ENCODE measurements around the gene HJURP.
A peak's percentile ranks its signal among the peaks of the same experiment; 100 is the strongest.

HJURP gene

GRCh38 chr2:233811087-233811486 lies 43.2 kb downstream of the HJURP start:
- H3K4me3 ChIP-seq (ENCODE audit: low read length in 2 of 2): no peak overlapping the region
- no peak overlapping the region for H3K4me2 ChIP-seq (ENCODE audit: insufficient read depth, low read length, poor library complexity, severe bottlenecking)
- H2AFZ ChIP-seq (ENCODE audit: low read length): no peak overlapping the region
- H3K14ac ChIP-seq (ENCODE audit: low read length): no peak overlapping the region
- no peaks in the 10 kb centered on the region for H3K36me3 ChIP-seq (replicated peaks in 1 of 2; ENCODE audit: control insufficient read depth in 2 of 2, insufficient read depth in 2 of 2, low read length in 2 of 2)
- H2AK5ac ChIP-seq (ENCODE audit: low read depth, low read length): peak overlapping the region; percentile 63
- H2BK12ac ChIP-seq (ENCODE audit: low read length): no peak overlapping the region
- H2BK120ac ChIP-seq (ENCODE audit: low read depth, low read length): no peak overlapping the region
- no peak overlapping the region for H3K27ac ChIP-seq (replicated peaks; ENCODE audit: low read length)
- no peaks in the 10 kb centered on the region for H3K9me3 ChIP-seq (replicated peaks in 1 of 2; ENCODE audit: control insufficient read depth in 2 of 2, insufficient read depth in 1 of 2, low read depth in 1 of 2, low read length in 2 of 2)
- H4K91ac ChIP-seq (ENCODE audit: low read depth, low read length, poor library complexity): no peak overlapping the region
- no peak overlapping the region for H2BK15ac ChIP-seq (ENCODE audit: low read length)
- peaks cover 0 to 6% (median 0%) of the 10 kb centered on the region in 3 experiments for H3K27me3 ChIP-seq (ENCODE audit: control insufficient read depth in 3 of 3, insufficient read depth in 3 of 3, low read depth in 1 of 3, low read length in 3 of 3)
- H3K18ac ChIP-seq (ENCODE audit: low read length): no peak overlapping the region
- no peak overlapping the region for H2BK5ac ChIP-seq (ENCODE audit: low read length)
- H3K4ac ChIP-seq (ENCODE audit: low read length): no peak overlapping the region
- no peak overlapping the region for H3K9ac ChIP-seq (ENCODE audit: low read depth, low read length, poor library complexity)
- no peak for DNase-seq (ENCODE audit: low spot score)
- H3K79me1 ChIP-seq (ENCODE audit: low read depth, low read length): no peaks in the 10 kb centered on the region
- H4K8ac ChIP-seq (ENCODE audit: low read depth, low read length): no peak overlapping the region
- WGBS, 2 donors (ENCODE audit: extremely low coverage in 2 of 2, insufficient read length in 2 of 2, insufficient replicate concordance in 1 of 2): no CpG with 5 or more reads among the region's 4 CpGs
- no peak overlapping the region for H3K23ac ChIP-seq (ENCODE audit: low read depth, low read length, poor library complexity)
- no peaks in the 10 kb centered on the region for H3K4me1 ChIP-seq (ENCODE audit: control insufficient read depth in 2 of 2, insufficient read depth in 1 of 2, low read depth in 1 of 2, low read length in 2 of 2)

- H3K4ac ChIP-seq (ENCODE audit: low read length): no peak overlapping the region
- H2BK12ac ChIP-seq (ENCODE audit: low read length): no peak overlapping the region
- H3K79me1 ChIP-seq (ENCODE audit: low read depth, low read length): no peaks in the 10 kb centered on the region
- no peaks in the 10 kb centered on the region for H3K36me3 ChIP-seq (replicated peaks in 1 of 2; ENCODE audit: control insufficient read depth in 2 of 2, insufficient read depth in 2 of 2, low read length in 2 of 2)
- H2BK120ac ChIP-seq (ENCODE audit: low read depth, low read length): no peak overlapping the region
- no CpG with 5 or more reads among the region's 6 CpGs for WGBS, 2 donors (ENCODE audit: extremely low coverage in 2 of 2, insufficient read length in 2 of 2, insufficient replicate concordance in 1 of 2)
- H2AK5ac ChIP-seq (ENCODE audit: low read depth, low read length): no peak overlapping the region
- no peak overlapping the region for H3K4me3 ChIP-seq (ENCODE audit: low read length in 2 of 2)
- no peak overlapping the region for H3K18ac ChIP-seq (ENCODE audit: low read length)
- no peak overlapping the region for H3K9ac ChIP-seq (ENCODE audit: low read depth, low read length, poor library complexity)
- no peak overlapping the region for H2AFZ ChIP-seq (ENCODE audit: low read length)
- no peak overlapping the region for H4K91ac ChIP-seq (ENCODE audit: low read depth, low read length, poor library complexity)
- H3K4me2 ChIP-seq (ENCODE audit: insufficient read depth, low read length, poor library complexity, severe bottlenecking): no peak overlapping the region
- H3K4me1 ChIP-seq (ENCODE audit: control insufficient read depth in 2 of 2, insufficient read depth in 1 of 2, low read depth in 1 of 2, low read length in 2 of 2): no peaks in the 10 kb centered on the region
- no peak overlapping the region for H3K23ac ChIP-seq (ENCODE audit: low read depth, low read length, poor library complexity)
- no peak overlapping the region for H2BK5ac ChIP-seq (ENCODE audit: low read length)
- H2BK15ac ChIP-seq (ENCODE audit: low read length): no peak overlapping the region
- H3K9me3 ChIP-seq (replicated peaks in 1 of 2; ENCODE audit: control insufficient read depth in 2 of 2, insufficient read depth in 1 of 2, low read depth in 1 of 2, low read length in 2 of 2): no peaks in the 10 kb centered on the region
- no peak overlapping the region for H4K8ac ChIP-seq (ENCODE audit: low read depth, low read length)
- peaks cover 0 to 6% (median 0%) of the 10 kb centered on the region in 3 experiments for H3K27me3 ChIP-seq (ENCODE audit: control insufficient read depth in 3 of 3, insufficient read depth in 3 of 3, low read depth in 1 of 3, low read length in 3 of 3)
- no peak for DNase-seq (ENCODE audit: low spot score)
- no peak overlapping the region for H3K27ac ChIP-seq (replicated peaks; ENCODE audit: low read length)
- H3K14ac ChIP-seq (ENCODE audit: low read length): no peak overlapping the region
Measured at GRCh38 chr2:233810385-233810784, 44.0 kb downstream of the HJURP start.

- Histone ChIP-seq H3K27me3 (ENCODE audit: control insufficient read depth in 3 of 3, insufficient read depth in 3 of 3, low read depth in 1 of 3, low read length in 3 of 3) (peaks cover 0 to 15% (median 0%) of the 10 kb centered on the region in 3 experiments), H4K91ac (ENCODE audit: low read depth, low read length, poor library complexity) (no peak overlapping the region), H2BK120ac (ENCODE audit: low read depth, low read length) (no peak overlapping the region), H3K18ac (ENCODE audit: low read length) (peak overlapping the region; percentile 53), H4K8ac (ENCODE audit: low read depth, low read length) (no peak overlapping the region), H3K4me3 (ENCODE audit: low read length in 2 of 2) (peak overlapping the region in 1 of 2 donors; percentile 53), H3K9me3 (replicated peaks in 1 of 2; ENCODE audit: control insufficient read depth in 2 of 2, insufficient read depth in 1 of 2, low read depth in 1 of 2, low read length in 2 of 2) (peaks cover 0 to 2% of the 10 kb centered on the region in 2 donors), H3K23ac (ENCODE audit: low read depth, low read length, poor library complexity) (no peak overlapping the region), H3K4ac (ENCODE audit: low read length) (no peak overlapping the region), H3K36me3 (replicated peaks in 1 of 2; ENCODE audit: control insufficient read depth in 2 of 2, insufficient read depth in 2 of 2, low read length in 2 of 2) (no peaks in the 10 kb centered on the region), H2BK5ac (ENCODE audit: low read length) (no peak overlapping the region), H2AFZ (ENCODE audit: low read length) (no peak overlapping the region), H2BK15ac (ENCODE audit: low read length) (no peak overlapping the region), H3K27ac (replicated peaks; ENCODE audit: low read length) (no peak overlapping the region), H3K79me1 (ENCODE audit: low read depth, low read length) (no peaks in the 10 kb centered on the region), H2BK12ac (ENCODE audit: low read length) (no peak overlapping the region), H3K4me1 (ENCODE audit: control insufficient read depth in 2 of 2, insufficient read depth in 1 of 2, low read depth in 1 of 2, low read length in 2 of 2) (no peaks in the 10 kb centered on the region), H3K4me2 (ENCODE audit: insufficient read depth, low read length, poor library complexity, severe bottlenecking) (no peak overlapping the region), H3K9ac (ENCODE audit: low read depth, low read length, poor library complexity) (peak overlapping the region; percentile 15), H2AK5ac (ENCODE audit: low read depth, low read length) (peak overlapping the region; percentile 86), H3K14ac (ENCODE audit: low read length) (no peak overlapping the region)
- DNase-seq (ENCODE audit: low spot score): no peak
- WGBS, 2 donors (ENCODE audit: extremely low coverage in 2 of 2, insufficient read length in 2 of 2, insufficient replicate concordance in 1 of 2): no CpG with 5 or more reads among the region's 10 CpGs
Measured at GRCh38 chr2:233807966-233808935, 46.1 kb downstream of the HJURP start.

- Histone ChIP-seq H2AK5ac (ENCODE audit: low read depth, low read length) (peak overlapping the region; percentile 2), H3K4ac (ENCODE audit: low read length) (no peak overlapping the region), H3K36me3 (replicated peaks in 1 of 2; ENCODE audit: control insufficient read depth in 2 of 2, insufficient read depth in 2 of 2, low read length in 2 of 2) (no peaks in the 10 kb centered on the region), H2BK5ac (ENCODE audit: low read length) (no peak overlapping the region), H2BK12ac (ENCODE audit: low read length) (no peak overlapping the region), H2BK120ac (ENCODE audit: low read depth, low read length) (no peak overlapping the region), H4K8ac (ENCODE audit: low read depth, low read length) (no peak overlapping the region), H3K14ac (ENCODE audit: low read length) (no peak overlapping the region), H3K4me1 (ENCODE audit: control insufficient read depth in 2 of 2, insufficient read depth in 1 of 2, low read depth in 1 of 2, low read length in 2 of 2) (no peaks in the 10 kb centered on the region), H3K79me1 (ENCODE audit: low read depth, low read length) (no peaks in the 10 kb centered on the region), H3K9me3 (replicated peaks in 1 of 2; ENCODE audit: control insufficient read depth in 2 of 2, insufficient read depth in 1 of 2, low read depth in 1 of 2, low read length in 2 of 2) (peaks cover 0 to 2% of the 10 kb centered on the region in 2 donors), H3K18ac (ENCODE audit: low read length) (peak overlapping the region; percentile 67), H2AFZ (ENCODE audit: low read length) (no peak overlapping the region), H3K4me3 (ENCODE audit: low read length in 2 of 2) (peak overlapping the region in 1 of 2 donors; percentile 46), H3K4me2 (ENCODE audit: insufficient read depth, low read length, poor library complexity, severe bottlenecking) (no peak overlapping the region), H3K27ac (replicated peaks; ENCODE audit: low read length) (no peak overlapping the region), H4K91ac (ENCODE audit: low read depth, low read length, poor library complexity) (no peak overlapping the region), H3K27me3 (ENCODE audit: control insufficient read depth in 3 of 3, insufficient read depth in 3 of 3, low read depth in 1 of 3, low read length in 3 of 3) (peaks cover 0 to 16% (median 0%) of the 10 kb centered on the region in 3 experiments), H3K9ac (ENCODE audit: low read depth, low read length, poor library complexity) (no peak overlapping the region), H3K23ac (ENCODE audit: low read depth, low read length, poor library complexity) (no peak overlapping the region), H2BK15ac (ENCODE audit: low read length) (no peak overlapping the region)
- WGBS, 2 donors (ENCODE audit: extremely low coverage in 2 of 2, insufficient read length in 2 of 2, insufficient replicate concordance in 1 of 2): no CpG with 5 or more reads among the region's 12 CpGs
- DNase-seq (ENCODE audit: low spot score): no peak
Measured at GRCh38 chr2:233807215-233807865, 47.0 kb downstream of the HJURP start.
